ENCODE results near the gene VGLL4.
A peak's percentile ranks its signal among the peaks of the same experiment; 100 is the strongest.

Gene VGLL4

DNA sequence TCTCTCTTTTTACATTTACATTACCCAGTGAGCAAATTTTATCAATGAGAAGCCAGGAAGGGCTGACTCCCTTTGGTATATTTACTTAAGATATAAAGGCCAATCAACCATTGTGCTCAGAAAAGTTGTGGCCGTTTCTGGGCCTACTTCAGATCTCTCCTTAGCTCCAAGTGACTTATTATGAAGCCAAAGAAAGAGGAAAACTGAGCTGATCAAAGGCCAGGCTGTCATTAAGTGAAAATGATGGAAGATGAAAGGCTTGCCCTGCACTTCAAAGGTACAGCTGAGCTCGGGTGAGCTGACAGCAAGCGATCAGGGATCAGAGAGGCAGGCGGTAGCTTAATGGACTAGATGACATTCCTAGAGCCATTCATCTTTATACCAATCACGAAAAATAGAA is 24.8 kb downstream of the VGLL4 start:
- H3K4me3 ChIP-seq (ENCODE audit: control insufficient read depth, low read depth, low read length): no peak overlapping the region
- TF ChIP-seq, protein P1, sequence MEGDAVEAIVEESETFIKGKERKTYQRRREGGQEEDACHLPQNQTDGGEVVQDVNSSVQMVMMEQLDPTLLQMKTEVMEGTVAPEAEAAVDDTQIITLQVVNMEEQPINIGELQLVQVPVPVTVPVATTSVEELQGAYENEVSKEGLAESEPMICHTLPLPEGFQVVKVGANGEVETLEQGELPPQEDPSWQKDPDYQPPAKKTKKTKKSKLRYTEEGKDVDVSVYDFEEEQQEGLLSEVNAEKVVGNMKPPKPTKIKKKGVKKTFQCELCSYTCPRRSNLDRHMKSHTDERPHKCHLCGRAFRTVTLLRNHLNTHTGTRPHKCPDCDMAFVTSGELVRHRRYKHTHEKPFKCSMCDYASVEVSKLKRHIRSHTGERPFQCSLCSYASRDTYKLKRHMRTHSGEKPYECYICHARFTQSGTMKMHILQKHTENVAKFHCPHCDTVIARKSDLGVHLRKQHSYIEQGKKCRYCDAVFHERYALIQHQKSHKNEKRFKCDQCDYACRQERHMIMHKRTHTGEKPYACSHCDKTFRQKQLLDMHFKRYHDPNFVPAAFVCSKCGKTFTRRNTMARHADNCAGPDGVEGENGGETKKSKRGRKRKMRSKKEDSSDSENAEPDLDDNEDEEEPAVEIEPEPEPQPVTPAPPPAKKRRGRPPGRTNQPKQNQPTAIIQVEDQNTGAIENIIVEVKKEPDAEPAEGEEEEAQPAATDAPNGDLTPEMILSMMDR (conservative IDR thresholded peaks at IDR 0.05; ENCODE audit: control insufficient read depth, insufficient read depth, low read depth, low read length): no peak
- no peak for DNase-seq (ENCODE audit: low read depth)

DNA sequence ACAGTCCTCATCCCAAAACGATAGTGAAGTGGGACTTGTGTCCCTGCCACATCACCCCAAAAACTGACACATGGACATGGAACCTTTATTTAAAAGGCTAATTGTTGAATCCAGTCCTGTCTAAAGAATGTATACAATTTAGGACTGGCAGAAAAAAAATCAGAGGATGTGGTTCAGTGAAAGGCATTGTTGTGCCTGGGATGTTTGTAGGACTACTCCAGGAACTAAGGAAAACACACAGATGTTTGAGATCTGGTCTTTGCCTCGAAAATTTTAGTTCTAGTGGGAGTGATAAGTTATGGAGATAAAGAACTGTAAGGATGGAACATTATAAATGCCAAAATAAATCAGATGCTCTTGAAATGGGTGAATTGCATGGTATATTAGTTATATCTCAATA is 27.2 kb downstream of the VGLL4 start:
- no peak for DNase-seq (ENCODE audit: low read depth)
- TF ChIP-seq, protein P1 (conservative IDR thresholded peaks at IDR 0.05; ENCODE audit: control insufficient read depth, insufficient read depth, low read depth, low read length): no peak
- no peak overlapping the region for H3K4me3 ChIP-seq (ENCODE audit: control insufficient read depth, low read depth, low read length)

DNA sequence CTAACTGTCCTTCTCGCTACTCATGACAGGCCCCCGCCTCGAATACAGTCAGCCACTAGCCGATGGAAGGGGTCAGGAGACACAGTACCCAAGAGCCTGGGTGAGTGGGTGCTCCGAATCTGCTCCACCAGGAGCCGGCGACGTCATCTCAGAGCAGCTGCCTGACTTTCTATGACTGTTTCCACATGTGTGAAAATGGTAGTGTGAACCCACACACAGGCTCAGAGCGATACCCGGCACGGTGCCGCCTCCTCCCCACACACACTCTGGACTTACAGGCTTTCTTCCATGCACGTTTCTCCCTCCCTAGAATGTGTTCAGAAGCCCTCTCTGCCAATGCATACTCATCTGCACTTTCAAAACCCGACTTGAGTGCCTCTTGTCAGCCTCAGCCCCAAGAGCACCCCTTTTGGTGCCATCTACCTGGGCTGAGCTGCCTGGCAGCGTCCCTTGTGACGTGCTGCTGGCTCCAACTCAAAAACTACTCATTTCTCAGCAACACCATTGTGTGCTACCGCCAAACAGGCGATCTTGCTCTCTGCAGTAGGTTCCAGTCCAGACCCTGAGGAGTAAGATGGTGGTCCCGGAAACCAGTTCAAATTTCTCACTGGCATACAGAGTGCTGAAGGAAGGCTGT is 29.7 kb downstream of the VGLL4 start:
- TF ChIP-seq, protein P1 (conservative IDR thresholded peaks at IDR 0.05; ENCODE audit: control insufficient read depth, insufficient read depth, low read depth, low read length): no peak
- DNase-seq (ENCODE audit: low read depth): peak; percentile 63
- no peak overlapping the region for H3K4me3 ChIP-seq (ENCODE audit: control insufficient read depth, low read depth, low read length)

DNA sequence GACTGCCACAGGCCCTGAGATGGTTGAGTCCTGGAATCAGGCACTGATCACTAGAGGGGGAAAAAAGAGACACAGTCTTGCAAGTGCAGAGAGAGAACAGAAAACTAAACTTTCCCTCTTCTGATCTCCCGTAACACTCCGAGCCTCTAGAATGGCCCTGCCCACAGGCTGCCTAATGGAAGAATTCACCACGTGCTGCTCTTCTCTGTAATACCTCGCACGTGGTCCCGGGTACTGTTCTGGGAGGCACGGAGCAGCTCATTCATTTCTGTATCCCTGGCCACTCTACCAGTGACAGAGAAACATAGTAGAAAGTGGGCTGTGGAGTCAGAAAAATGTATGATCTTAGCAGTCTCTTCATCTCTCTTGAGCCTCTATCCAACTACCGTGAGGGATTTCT is 30.4 kb downstream of the VGLL4 start:
- TF ChIP-seq, protein P1 (conservative IDR thresholded peaks at IDR 0.05; ENCODE audit: control insufficient read depth, insufficient read depth, low read depth, low read length): no peak
- no peak for DNase-seq (ENCODE audit: low read depth)
- H3K4me3 ChIP-seq (ENCODE audit: control insufficient read depth, low read depth, low read length): no peak overlapping the region

DNA sequence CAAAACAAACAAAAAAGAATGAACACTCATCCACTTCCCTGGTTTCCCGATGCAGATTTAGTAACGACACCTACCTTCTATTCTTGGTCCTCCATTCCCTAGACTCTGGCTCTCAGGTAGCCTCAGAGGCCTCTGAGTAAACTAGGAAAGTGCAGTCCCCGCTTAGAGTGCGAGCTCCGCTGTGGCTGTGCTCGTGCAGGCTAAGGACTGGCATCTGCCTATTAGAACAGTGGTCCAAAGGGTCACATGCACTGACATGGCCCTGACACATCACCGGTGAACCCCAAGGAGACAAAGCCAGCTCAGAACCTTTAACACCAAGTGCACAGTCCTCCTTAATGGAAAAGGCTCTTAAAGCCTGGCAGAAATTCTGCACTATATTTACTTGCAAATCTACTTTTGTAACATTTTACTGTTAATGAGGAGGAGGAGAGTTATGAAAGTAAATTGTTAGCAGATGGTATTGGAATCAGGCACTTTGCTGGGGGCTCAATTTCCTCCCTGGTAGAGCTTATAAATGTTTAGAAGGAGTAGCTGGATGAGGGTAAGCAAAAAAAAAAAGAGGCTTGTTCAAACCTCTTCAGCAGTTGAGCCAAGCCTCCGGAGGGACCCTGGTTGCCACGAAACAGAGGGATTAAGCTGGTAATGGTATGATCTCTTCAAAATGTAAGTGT is 31.1 kb downstream of the VGLL4 start:
- TF ChIP-seq, protein P1 (conservative IDR thresholded peaks at IDR 0.05; ENCODE audit: control insufficient read depth, insufficient read depth, low read depth, low read length): no peak
- H3K4me3 ChIP-seq (ENCODE audit: control insufficient read depth, low read depth, low read length): no peak overlapping the region
- DNase-seq (ENCODE audit: low read depth): no peak

DNA sequence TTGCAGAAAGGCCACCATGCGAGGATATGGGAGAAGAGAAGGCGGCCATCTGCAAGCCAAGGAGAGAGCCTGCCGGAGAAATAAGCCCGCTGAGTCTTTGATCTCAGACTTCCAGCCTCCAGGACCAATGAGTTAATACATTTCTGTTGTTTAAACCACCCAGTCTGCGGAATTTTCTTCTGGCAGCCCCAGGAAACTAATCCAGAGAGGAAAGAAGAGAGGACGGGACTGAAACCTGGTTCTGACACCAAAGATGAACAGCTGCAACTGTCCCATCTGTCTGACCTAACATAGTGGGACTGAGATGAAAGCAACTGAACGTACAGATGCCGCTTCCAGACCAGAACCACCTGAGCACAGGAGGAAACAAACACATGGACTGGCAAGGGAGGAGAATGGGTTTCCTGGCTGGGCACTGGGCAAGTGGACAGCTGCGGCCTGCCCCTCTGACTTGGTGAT is 32.3 kb downstream of the VGLL4 start:
- TF ChIP-seq, protein P1 (conservative IDR thresholded peaks at IDR 0.05; ENCODE audit: control insufficient read depth, insufficient read depth, low read depth, low read length): no peak
- H3K4me3 ChIP-seq (ENCODE audit: control insufficient read depth, low read depth, low read length): no peak overlapping the region
- no peak for DNase-seq (ENCODE audit: low read depth)

All from fibroblast of mammary gland (primary cell).